A549 (cell line): ENCODE results near the gene FSTL4. TPM values are rescaled to one million over a fixed set of nuclear protein-coding genes. Genes with fewer than 3 reads are reported as not detected.

ENCODE experiments used
- ATAC-seq, 2 experiments: fragments of 200-7000 bp in 1 of 2; fragments of >200 bp in 1 of 2; cut with Nextera tagmentation in 1 of 2; cut with Tn5 transposase in 1 of 2; 3 replicates each; pipeline versions ENCODE4 v1.8.0 to v1.9.1; 2018 to 2020; ENCODE audit warnings: mild to moderate bottlenecking in 1 of 2, moderate library complexity in 1 of 2
- CTCF ChIA-PET: fragments of 300-600 bp; sonication (Branson Sonifier 250); formaldehyde crosslinking; extraction: SDS; loops from one replicate; lab custom pipeline; 2021; ENCODE audit warnings: antibody characterized with exemption, inconsistent platforms; lab: Yijun Ruan, JAX
- POLR2A ChIA-PET: fragments of 350-600 bp; formaldehyde crosslinking; extraction: SDS; loops from one replicate; lab custom pipeline; 2021; ENCODE audit warnings: antibody characterized with exemption, inconsistent platforms; lab: Yijun Ruan, JAX
- DNase-seq, 2 experiments: peaks; one replicate each; pipeline versions ENCODE4 v3.0.0 to v3.0.0-alpha.2; 2011 to 2016; ENCODE audit warnings: low read depth in 1 of 2, low spot score in 1 of 2
- FAIRE-seq: peaks from 2 replicates; lab custom pipeline; 2011; peaks lifted over from hg19 to GRCh38; lab: Jason Lieb, UNC
- H3K27ac ChIP-seq, 2 experiments: fragments of >200 bp; sonication (Bioruptor Twin); formaldehyde crosslinking; 3 replicates each; pipeline ENCODE4 v1.5.1; 2016 to 2017
- H3K4me1 ChIP-seq: fragments of >200 bp; sonication (Bioruptor Twin); formaldehyde crosslinking; 3 replicates; pipeline ENCODE4 v1.6.1; 2016
- H3K4me2 ChIP-seq: fragments of >200 bp; sonication (Bioruptor Twin); formaldehyde crosslinking; 3 replicates; pipeline ENCODE4 v1.6.1; 2016
- H3K4me3 ChIP-seq: fragments of >200 bp; sonication (Bioruptor Twin); formaldehyde crosslinking; 3 replicates; pipeline ENCODE4 v1.5.1; 2016
- H3K9me3 ChIP-seq: fragments of >200 bp; sonication (Bioruptor Twin); formaldehyde crosslinking; 3 replicates; pipeline ENCODE4 v1.6.1; 2016
- ATOH8 ChIP-seq: fragments of 250-450 bp; sonication (Bioruptor Pico); IDR thresholded peaks from 2 replicates; pipeline ENCODE4 v1.5.0; 2020; ENCODE audit warnings: low read depth, mild to moderate bottlenecking, moderate library complexity
- CBX2 ChIP-seq: fragments of 200-600 bp; sonication (generic); IDR thresholded peaks from 2 replicates; pipeline ENCODE4 v1.6.1; 2016; ENCODE audit warnings: low read depth, mild to moderate bottlenecking, borderline replicate concordance
- EHF ChIP-seq: fragments of 250-450 bp; sonication (Bioruptor Pico); IDR thresholded peaks from 2 replicates; pipeline ENCODE4 v1.5.0; 2020; ENCODE audit warnings: mild to moderate bottlenecking
- ELK1 ChIP-seq: fragments of 150-350 bp; IDR thresholded peaks from 2 replicates; pipeline ENCODE4 v1.6.1; 2014; ENCODE audit warnings: low read depth, mild to moderate bottlenecking, low read length
- EP300 ChIP-seq, 2 experiments: fragments of >200 bp; sonication (Bioruptor Twin); formaldehyde crosslinking; IDR thresholded peaks; 2 replicates in 1 of 2; 3 replicates in 1 of 2; pipeline ENCODE4 v1.6.1; 2016 to 2017
- HDAC2 ChIP-seq: fragments of 200-600 bp; sonication (generic); IDR thresholded peaks from 2 replicates; pipeline ENCODE4 v1.6.1; 2016
- HES2 ChIP-seq: fragments of >200 bp; sonication (Bioruptor Twin); formaldehyde crosslinking; IDR thresholded peaks from 2 replicates; pipeline ENCODE4 v1.6.1; 2016
- HOXB13 ChIP-seq: fragments of 250-450 bp; sonication (Bioruptor Pico); IDR thresholded peaks from 2 replicates; pipeline ENCODE4 v1.5.0; 2020; ENCODE audit warnings: low read depth, mild to moderate bottlenecking, moderate library complexity
- JUNB ChIP-seq: fragments of >200 bp; sonication (Bioruptor Twin); formaldehyde crosslinking; IDR thresholded peaks from 2 replicates; pipeline ENCODE4 v1.6.1; 2016
- MAFK ChIP-seq: fragments of 450-650 bp; IDR thresholded peaks from 2 replicates; pipeline ENCODE4 v1.6.1; 2014; ENCODE audit not compliant: partially characterized antibody
- PBX3 ChIP-seq: IDR thresholded peaks from 2 replicates; pipeline ENCODE4 v1.6.1; 2012
- REST ChIP-seq: fragments of 200-600 bp; sonication (generic); IDR thresholded peaks from 2 replicates; pipeline ENCODE4 v1.6.1; 2016; ENCODE audit warnings: antibody characterized with exemption, mild to moderate bottlenecking, moderate library complexity
- RFX5 ChIP-seq: fragments of 450-650 bp; IDR thresholded peaks from 2 replicates; pipeline ENCODE4 v1.7.1; 2014; ENCODE audit warnings: antibody characterized with exemption, mild to moderate bottlenecking, moderate library complexity
- SREBF2 ChIP-seq: fragments of 450-650 bp; IDR thresholded peaks from 2 replicates; pipeline ENCODE4 v1.6.1; 2014; ENCODE audit warnings: mild to moderate bottlenecking, moderate library complexity
- TFCP2L1 ChIP-seq: fragments of 250-450 bp; sonication (Bioruptor Pico); IDR thresholded peaks from 2 replicates; pipeline ENCODE4 v1.5.0; 2021; ENCODE audit warnings: mild to moderate bottlenecking
- USF2 ChIP-seq: fragments of 450-650 bp; IDR thresholded peaks from 2 replicates; pipeline ENCODE4 v1.6.1; 2014; ENCODE audit warnings: antibody characterized with exemption
- ZNF302 ChIP-seq: fragments of 250-450 bp; sonication (Bioruptor Pico); IDR thresholded peaks from 2 replicates; pipeline ENCODE4 v1.9.0; 2021; ENCODE audit warnings: inconsistent platforms, mild to moderate bottlenecking, moderate library complexity
- WGBS: methylation state at CpG from one replicate; pipeline ENCODE4 v1.1.6; 2017; ENCODE audit errors: missing lambda C conversion rate; 5-methylcytosine and 5-hydroxymethylcytosine counted together
- polyA plus RNA-seq, 4 experiments: library from polyadenylated mRNA; depleted of rRNA in 3 of 4; stranded (reverse); fragments of >200 nt; fragmentation: RNase III in 1 of 4; extraction: RNeasy Plus Mini Kit Qiagen cat#74134 plus additional on column Dnase treatment in 1 of 4; gene quantifications; 2 replicates in 3 of 4; 3 replicates in 1 of 4; pipeline ENCODE4 v1.2.3, GENCODE V29; 2011 to 2017

FSTL4 gene
- polyA plus RNA-seq, 2 of the 4 experiments (the other 2 are of a cell fraction), result 1.6 to 1.8 TPM

GRCh38 chr5:133330956-133331355 lies 281.4 kb downstream of the FSTL4 start:
- ChIA-PET POLR2A (no interaction called here), CTCF (no interaction called here)
- ATAC-seq, result peak in 1 of 2 experiments; percentile 39; a peak in 3 of 6 replicates
- Histone ChIP-seq H3K9me3 (no peaks in the 10 kb centered on the region), H3K4me1 (no peaks in the 10 kb centered on the region), H3K4me3 (no peak overlapping the region), H3K4me2 (no peak overlapping the region), H3K27ac (no peak overlapping the region)
- no peak for DNase-seq
- WGBS, result 69% methylated on average over 3 of the region's 5 CpGs
- no peak for FAIRE-seq
- TF ChIP-seq RFX5 (no peak), SREBF2 (no peak), CBX2 (no peak), USF2 (no peak)

- TF ChIP-seq HOXB13 (CRISPR knock-in tag), result no peak
- no peak for TF ChIP-seq EHF (CRISPR knock-in tag)
- no peak for TF ChIP-seq ATOH8 (CRISPR knock-in tag)
- TF ChIP-seq ELK1, result no peak
- TF ChIP-seq HES2, result no peak
- no peak for TF ChIP-seq JUNB
- no peak for TF ChIP-seq PBX3
- no peaks in the 10 kb centered on the region for H3K4me1 ChIP-seq
- H3K4me3 ChIP-seq, result no peak overlapping the region
- DNase-seq, result no peak
- no peak overlapping the region for H3K4me2 ChIP-seq
- POLR2A ChIA-PET, result no interaction called here
- H3K27ac ChIP-seq, result no peak overlapping the region
- no peak for FAIRE-seq
- CTCF ChIA-PET, result no interaction called here
- WGBS, result 82% methylated on average over 10 of the region's 11 CpGs
- no peaks in the 10 kb centered on the region for H3K9me3 ChIP-seq
- ATAC-seq, result no peak
Observed at GRCh38 chr5:133328800-133329199, 283.5 kb downstream of the FSTL4 start.

- CTCF ChIA-PET, result interaction anchor here (2.6 kb wide), 1 partner anchor 80 kb away, joined by 6 read pairs; no protein-coding TSS in a partner anchor
- WGBS, result 70% methylated on average over 5 of the region's 5 CpGs
- H3K4me2 ChIP-seq, result no peak overlapping the region
- no peaks in the 10 kb centered on the region for H3K4me1 ChIP-seq
- H3K27ac ChIP-seq, result no peak overlapping the region
- no peaks in the 10 kb centered on the region for H3K9me3 ChIP-seq
- TF ChIP-seq REST (no peak), TFCP2L1 (CRISPR knock-in tag) (no peak), MAFK (peak; percentile 76), ZNF302 (CRISPR knock-in tag) (no peak), HDAC2 (no peak), EP300 (IDR thresholded peaks at IDR 0.05) (no peak), JUNB (no peak)
- no peak for ATAC-seq
- H3K4me3 ChIP-seq, result no peak overlapping the region
- no peak for FAIRE-seq
- no peak for DNase-seq
- POLR2A ChIA-PET, result no interaction called here
Observed at GRCh38 chr5:133327946-133328401, 284.4 kb downstream of the FSTL4 start.
